Measurements from ENCODE around the gene GABARAPL2.
"Not testable (repeated sequence)": the region's sequence is repeated elsewhere in the genome, so short reads cannot be mapped to it uniquely, and the experiment has no call there.

GABARAPL2 gene, protein sequence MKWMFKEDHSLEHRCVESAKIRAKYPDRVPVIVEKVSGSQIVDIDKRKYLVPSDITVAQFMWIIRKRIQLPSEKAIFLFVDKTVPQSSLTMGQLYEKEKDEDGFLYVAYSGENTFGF

GRCh38 chr16:75566040-75566757 lies at the start of gene GABARAPL2:
Gene GABARAPL2, plus strand, starts transcription at chr16:75566379. Its CDS starts 108 bp downstream, at chr16:75566487.
- peak; percentile 8 for DNase-seq

- no peak for DNase-seq
Measured at GRCh38 chr16:75519175-75519574, 47.0 kb upstream of the GABARAPL2 start.

DNA sequence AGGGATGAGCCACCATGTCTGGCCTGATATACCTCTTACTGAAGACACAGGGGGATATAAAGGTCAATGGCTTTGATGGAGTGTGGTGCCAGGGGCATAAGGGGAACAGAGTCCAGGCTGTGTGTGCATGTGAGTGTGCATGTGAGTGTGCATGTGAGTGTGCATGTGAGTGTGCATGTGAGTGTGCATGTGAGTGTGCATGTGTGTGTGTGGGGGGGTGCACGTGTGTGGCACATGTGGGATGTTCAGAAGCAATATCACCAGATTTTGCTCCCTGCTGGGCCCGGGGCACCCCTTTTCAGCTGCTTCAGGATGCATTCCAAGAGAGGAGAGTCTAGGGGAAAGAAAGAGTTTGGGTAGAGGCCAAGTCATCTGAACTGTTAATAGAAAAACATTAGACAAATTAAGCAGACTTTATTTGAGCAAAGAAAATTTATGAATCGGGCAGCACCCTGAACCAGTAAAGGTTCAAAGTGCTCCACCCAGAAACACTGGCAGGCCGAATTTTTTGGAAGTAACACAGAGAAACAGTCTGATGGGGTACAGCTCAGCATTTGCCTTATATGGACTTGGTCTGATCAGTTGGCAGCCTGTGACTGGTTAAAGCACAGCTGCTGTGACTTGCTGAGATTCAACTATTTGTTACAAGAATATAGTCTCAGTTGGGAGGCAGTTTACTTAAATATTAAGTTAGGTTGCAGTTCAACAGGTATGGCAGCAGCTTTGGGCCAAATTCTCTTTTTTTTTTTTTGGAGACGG lies 40.0 kb upstream of the GABARAPL2 start:
- no peak for DNase-seq

- no peak for DNase-seq
Measured at GRCh38 chr16:75527825-75528299, 38.3 kb upstream of the GABARAPL2 start.

GRCh38 chr16:75529056-75529905 lies 36.9 kb upstream of the GABARAPL2 start:
- no peak for DNase-seq

- no peak for DNase-seq
Measured at GRCh38 chr16:75529959-75530358, 36.2 kb upstream of the GABARAPL2 start.

DNA sequence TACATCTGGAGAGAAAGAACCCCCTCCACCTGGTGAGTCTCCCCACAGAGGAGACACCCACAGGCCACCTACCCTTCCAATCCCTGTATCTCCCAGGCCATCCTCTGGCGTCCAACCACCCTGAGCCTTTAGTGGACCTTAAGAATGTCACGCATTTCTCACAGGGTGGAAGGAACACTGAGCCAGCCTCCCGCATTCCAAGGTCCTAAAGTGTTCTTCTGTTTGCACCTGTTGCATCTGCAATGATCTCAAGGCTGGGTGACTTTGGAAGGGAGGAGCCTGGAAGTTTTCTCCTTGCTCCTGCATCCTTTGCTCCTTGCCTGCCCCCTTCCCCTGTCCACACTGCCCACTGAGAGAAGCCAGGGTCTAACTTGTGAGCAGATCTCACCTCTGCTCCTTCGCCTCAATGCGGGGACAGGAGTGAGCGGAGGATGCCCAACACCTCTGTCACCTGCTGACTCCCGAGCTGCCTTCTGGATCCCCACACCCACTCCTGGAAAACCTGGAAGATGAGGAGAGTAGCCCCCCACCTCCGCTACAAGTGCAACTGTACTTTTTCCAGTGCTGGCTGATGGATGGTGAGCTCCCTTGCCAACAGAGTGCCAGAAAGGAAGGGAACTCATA lies 33.9 kb upstream of the GABARAPL2 start:
- DNase-seq, result no peak

GRCh38 chr16:75532791-75533190 lies 33.4 kb upstream of the GABARAPL2 start:
- DNase-seq, result no peak

- no peak for DNase-seq
Measured at GRCh38 chr16:75534560-75535205, 31.5 kb upstream of the GABARAPL2 start.

- DNase-seq, result no peak
Measured at GRCh38 chr16:75535211-75535843, 30.9 kb upstream of the GABARAPL2 start.

DNA sequence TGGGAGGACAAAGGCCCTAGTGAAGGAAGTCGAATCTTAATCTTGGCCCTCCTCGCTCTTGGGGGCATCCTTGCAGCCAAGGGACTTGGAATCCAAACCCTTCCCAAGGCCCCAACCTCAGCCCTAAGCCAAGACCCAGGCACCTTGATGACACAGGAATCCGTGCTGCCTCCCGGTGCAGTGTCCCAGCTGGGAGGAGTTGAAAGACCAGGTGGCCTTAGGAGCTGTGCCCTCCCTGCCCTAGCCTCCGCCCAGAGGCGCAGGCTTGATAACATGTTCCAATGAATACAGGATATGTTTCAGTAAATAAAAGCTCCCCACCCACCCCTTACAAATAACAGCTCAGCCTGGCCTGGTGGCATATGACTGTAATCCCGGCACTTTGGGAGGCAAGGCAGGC lies 30.3 kb upstream of the GABARAPL2 start, which contains the start of gene CHST5:
Gene CHST5 (minus strand): TSS at position 208 of the 400 bp plus-strand sequence. CDS start 5,724 bp downstream, outside the sequence.
- DNase-seq, result no peak

- no peak for DNase-seq
Measured at GRCh38 chr16:75537776-75538175, 28.4 kb upstream of the GABARAPL2 start.

DNA sequence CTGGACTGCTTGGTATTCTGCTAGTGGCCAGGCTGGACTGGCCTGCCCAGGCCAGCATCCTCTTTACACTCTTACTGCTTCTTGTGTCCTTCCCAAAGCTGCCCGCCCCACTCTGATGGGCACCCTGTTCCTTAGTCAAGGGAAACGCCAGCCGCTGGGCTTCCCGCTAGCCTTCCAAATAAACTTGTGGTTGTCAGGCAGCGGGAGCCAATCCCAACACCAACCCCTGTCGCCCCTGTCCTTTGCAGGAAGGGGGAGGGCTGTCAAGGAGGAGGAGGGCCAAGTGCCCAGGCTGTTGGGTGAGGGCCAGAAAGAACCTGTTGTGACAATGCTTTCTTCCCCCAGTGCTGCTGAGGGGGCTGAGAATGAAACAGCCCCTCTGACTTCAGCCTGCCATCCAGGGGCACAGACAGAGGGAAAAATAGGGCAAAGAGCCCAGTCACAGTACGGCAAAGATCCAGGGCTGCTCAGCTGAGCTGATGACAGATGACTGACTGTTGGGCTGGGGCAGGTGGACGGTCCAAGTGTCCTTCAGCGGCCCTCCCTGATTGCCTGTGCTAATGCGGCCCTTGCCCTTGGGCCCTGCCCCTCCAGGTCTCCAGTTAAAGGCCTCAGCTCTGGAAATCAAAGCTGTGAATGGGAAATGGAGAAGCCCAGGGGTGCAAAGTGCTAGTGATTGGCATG lies 27.2 kb upstream of the GABARAPL2 start:
- DNase-seq, result not testable (repeated sequence)

- DNase-seq, result no peak
Measured at GRCh38 chr16:75541236-75541635, 24.9 kb upstream of the GABARAPL2 start.

DNA sequence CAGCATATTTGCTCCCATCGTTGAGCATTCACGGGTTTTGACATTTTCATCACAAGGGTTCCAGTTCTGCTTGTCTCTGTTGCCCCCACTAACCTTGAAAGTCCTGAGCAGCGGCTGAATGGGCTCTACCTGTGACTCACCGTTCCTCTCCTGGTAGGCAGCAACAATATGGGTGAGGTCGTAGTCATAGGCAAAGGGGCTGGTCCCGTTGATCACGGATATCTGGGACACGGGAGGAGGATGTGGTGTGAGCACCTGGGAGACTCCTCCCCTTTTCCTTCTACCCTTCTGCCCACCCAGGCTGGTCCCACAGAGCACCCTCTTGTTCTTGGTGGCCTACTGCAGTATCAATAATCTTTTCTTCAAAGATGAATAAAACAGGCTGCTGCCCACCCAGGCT lies 23.7 kb upstream of the GABARAPL2 start:
- not testable (repeated sequence) for DNase-seq

DNA sequence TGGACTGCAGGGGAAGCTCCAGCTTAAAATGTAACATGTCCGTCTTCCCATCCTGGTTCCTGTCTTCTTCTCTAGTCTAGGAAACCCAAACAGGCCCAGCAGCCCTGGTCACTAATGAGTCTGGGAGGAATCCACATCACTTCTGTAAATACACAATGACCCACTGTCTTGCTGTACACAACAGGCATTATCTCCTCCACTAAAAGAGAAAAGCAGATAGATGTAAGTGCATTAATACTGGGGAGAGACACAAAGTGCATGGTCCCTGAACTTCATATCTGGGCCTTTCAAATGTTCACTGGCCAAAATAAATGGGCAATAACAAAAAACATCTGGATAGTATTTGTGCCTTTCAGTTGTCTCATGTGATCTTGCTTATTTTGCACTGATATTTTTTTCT lies 20.3 kb upstream of the GABARAPL2 start:
- DNase-seq, result not testable (repeated sequence)

GRCh38 chr16:75546293-75546692 lies 19.9 kb upstream of the GABARAPL2 start:
- DNase-seq, result no peak

DNA sequence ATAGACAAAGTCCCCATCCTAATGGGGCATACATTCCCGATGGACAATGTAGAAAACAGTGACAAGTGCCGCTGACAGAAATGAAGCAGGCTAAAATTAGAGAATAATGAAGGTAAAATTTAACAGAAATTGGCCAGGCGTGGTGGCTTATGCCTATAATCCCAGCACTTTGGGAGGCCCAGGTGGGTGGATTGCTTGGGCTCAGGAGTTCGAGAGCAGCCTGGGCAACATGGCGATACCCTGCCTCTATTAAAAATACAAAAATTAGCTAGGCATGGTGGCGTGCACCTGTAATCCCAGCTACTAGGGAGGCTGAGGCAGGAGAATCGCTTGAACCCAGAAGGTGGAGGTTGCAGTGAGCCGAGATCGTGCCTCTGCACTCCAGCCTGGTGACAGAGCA lies 17.7 kb upstream of the GABARAPL2 start:
- DNase-seq, result not testable (repeated sequence)

GRCh38 chr16:75550211-75550662 lies 15.9 kb upstream of the GABARAPL2 start:
- no peak for DNase-seq

GRCh38 chr16:75552951-75553350 lies 13.2 kb upstream of the GABARAPL2 start:
- DNase-seq, result no peak

Data from DMS79 (cell line).